Cardiac septum (tissue), 1 donor: ENCODE measurements around the gene HSBP1. TPM values are rescaled to one million over a fixed set of nuclear protein-coding genes. Genes with fewer than 3 reads are reported as not detected.
A peak's percentile ranks its signal among the peaks of the same experiment; 100 is the strongest.

Experiments
- DNase-seq: peaks from one replicate; pipeline ENCODE4 v3.0.0-alpha.2; 2020; ENCODE audit warnings: low spot score
- intact Hi-C: fragments of 100-400 bp; cut with DNase I; formaldehyde crosslinking; loops from one replicate; pipeline ENCODE4 v1.14.0; 2022
- total RNA-seq: library from RNA; stranded (reverse); fragmentation: NEBNext Ultra II Directional; extraction: Animal tissue kit (Norgen Biotek cat#: 25700); gene quantifications from one replicate; pipeline ENCODE4 v1.2.1, GENCODE V29; 2021
- donor health status: DM: no; HTN: no; CAD: no.

Gene HSBP1
- total RNA-seq, 1 donor from 2014 or later: 126 TPM

DNA sequence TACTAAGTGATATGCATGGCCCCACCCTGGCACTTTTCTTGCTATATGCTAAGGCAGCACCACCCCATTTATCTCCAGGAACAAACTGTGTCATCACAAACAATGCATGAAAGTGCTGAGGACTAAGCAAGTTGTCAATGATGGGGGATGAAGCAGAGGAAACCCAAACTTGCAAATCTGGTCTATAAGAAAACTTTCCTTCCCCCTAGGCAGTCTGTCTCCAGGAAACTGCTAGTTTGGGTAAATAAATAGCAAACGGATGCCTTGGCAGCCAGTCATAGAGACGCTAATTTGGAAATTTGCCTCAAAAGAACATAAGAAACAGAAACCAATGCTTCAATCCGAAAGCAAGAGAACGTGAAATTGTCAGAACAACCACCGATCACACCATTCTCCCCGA, 5.6 kb upstream of the HSBP1 start:
- intact Hi-C loops: no loop called here
- no peak for DNase-seq

DNA sequence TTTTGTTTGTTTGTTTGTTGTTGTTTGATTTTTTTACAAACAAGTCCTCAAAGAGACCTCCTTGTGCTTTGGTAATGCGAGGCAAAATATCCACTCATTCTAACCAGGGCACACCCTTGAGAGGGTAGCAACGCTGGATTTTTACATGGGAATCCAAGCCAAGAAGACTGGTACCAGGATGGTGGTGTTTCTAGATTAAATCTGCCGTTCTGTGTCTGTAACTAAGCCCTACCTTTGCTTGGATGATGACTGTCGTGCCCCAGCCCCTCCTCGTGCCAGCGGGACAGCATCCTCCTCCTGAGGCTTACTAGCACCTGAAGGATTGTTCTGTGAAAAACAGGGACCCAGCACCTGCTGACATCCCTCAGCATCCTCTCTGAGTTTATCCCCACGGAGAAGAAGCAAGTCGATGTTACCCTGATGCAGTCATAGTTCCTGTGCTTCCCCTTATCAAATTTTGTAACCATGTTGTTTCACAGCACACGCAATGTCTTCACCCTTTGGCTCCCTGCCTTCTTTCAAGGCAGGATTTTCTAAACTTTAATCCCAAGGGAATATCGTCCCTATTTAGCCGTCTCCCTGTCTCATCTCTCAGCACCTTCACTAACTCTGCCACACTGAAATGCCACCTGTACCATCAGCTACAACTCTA, 5.1 kb upstream of the HSBP1 start:
- no peak for DNase-seq
- intact Hi-C loops: no loop called here

GRCh38 chr16:83803811-83804210, 4.0 kb upstream of the HSBP1 start:
- no peak for DNase-seq
- intact Hi-C loops: no loop called here

DNA sequence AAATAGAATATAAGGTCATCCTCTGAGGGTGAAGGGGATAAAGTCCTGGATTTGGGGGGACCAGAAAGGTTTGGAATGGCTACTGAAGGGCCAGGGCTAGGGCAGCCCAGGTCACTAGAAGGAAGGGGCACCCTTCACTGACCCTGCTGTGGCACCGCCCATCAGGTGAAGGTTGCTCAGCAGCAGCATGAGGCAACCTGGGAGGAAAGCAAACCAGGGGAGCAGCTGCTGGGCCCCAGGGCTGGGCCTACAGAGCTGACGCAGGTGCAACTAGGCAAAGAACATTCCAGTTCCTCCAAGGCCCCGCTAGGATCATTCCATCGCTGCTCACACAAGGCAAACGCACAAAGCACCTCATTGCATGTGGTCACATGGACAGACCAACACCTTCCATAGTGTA, 3.4 kb upstream of the HSBP1 start:
- intact Hi-C loops: no loop called here
- no peak for DNase-seq

- intact Hi-C loops: no loop called here
- no peak for DNase-seq
Observed at GRCh38 chr16:83806036-83806435, 1.7 kb upstream of the HSBP1 start.

- intact Hi-C loops: no loop called here
- DNase-seq: no peak
Observed at GRCh38 chr16:83806731-83807130, 1.0 kb upstream of the HSBP1 start.

DNA sequence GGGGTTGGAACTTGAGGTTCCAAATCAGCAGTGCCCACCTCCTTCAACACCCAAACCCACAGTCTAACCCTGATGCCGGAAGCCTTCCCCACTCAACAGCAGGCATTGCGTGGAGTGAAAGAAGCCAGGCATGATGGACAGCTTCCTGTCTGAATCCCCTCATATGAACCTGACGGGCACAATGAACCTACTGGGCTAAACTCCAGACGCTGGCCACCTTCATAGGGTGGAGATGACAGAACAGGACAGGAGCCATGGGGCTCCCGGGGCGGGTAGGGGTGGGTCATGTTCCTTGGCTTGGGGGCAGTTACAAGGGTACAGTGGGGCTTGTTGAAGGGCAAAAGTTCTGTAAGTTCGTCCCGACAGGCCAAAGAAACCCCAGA, 460 bp upstream of the HSBP1 start:
- intact Hi-C loops: no loop called here
- no peak for DNase-seq

DNA sequence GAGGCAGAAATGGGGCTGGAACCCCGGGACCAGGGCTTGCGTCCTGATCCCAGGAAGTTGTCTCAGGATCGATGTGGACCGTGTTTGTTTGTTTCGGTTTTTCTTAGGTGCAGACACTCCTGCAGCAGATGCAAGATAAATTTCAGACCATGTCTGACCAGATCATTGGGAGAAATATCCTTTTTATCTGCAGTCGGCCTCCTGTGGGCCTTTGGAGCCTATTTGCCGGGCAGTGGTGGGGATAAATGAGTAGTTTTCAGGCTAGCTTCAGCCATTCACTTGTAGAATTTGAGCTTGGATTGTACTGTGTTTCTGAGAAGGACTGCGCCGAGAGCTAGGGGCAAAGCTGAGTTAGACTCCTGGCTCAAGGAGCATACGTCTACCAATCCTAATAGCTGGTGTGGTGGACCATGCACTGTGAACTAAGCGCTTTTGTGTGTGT, 816 bp downstream of the HSBP1 start:
- intact Hi-C loops: no loop called here

GRCh38 chr16:83809092-83809491, 1.3 kb downstream of the HSBP1 start:
- DNase-seq: no peak
- intact Hi-C loops: no loop called here

More for the DNA sequence above, 816 bp downstream of the HSBP1 start:
- DNase-seq: no peak

GRCh38 chr16:83810901-83811300, 3.1 kb downstream of the HSBP1 start:
- intact Hi-C loops: no loop called here
- DNase-seq: no peak

GRCh38 chr16:83813823-83814658, 6.3 kb downstream of the HSBP1 start:
- no peak for DNase-seq
- intact Hi-C loops: no loop called here

DNA sequence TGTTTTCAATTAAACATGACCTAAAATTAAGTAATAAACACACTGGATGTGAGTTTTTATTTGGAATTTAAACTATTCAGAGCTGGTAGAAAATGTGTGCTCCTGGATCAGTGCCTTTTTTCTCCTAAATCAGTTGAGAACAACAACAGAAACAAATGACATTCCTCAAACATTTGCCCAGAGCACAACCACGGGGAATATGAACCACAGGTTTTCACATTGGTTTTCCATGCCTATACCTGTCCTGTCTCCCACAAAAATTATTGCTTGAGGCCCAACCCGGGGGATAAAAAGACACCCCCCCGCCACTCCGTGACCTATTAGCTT, 6.8 kb downstream of the HSBP1 start:
- no peak for DNase-seq
- intact Hi-C loops: no loop called here

DNA sequence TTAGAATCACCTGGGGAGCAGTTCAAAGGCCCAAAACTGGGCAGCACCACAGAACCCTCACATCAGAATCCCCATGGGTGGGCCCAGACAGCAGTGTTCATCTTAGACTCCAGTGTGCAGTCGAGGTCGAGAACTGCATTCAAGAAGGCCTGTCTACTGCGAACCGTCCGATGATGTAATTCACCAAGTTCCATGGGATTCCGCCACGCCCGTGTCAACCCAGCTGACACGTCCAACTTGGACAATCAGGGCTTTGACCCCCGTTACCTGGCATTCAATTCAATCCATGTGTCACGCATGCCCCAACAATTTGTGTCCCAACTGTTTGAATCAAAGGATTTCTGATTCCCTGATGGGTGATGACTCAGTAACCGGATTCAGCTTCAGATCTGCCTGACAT, 9.2 kb downstream of the HSBP1 start:
- no peak for DNase-seq
- intact Hi-C loops: no loop called here

DNA sequence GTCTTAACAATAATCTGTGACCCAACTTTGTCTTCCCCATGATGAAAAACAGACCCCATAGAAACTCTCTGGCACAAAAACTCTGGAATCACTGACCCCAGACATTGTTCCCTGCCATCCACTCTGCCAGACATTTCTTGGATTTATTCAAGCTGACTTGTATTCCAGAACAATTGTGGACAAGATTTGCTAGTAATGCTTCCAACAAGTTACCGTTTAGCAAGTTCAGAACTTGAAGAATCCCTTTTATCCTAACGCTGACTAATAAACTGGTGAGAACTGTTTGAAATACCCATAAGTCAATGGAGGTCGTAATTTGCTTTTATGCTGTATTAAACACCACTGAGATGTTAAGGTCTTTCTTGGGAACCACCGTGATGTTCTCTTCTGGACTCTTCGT, 10.5 kb downstream of the HSBP1 start:
- DNase-seq: no peak
- intact Hi-C loops: no loop called here

DNA sequence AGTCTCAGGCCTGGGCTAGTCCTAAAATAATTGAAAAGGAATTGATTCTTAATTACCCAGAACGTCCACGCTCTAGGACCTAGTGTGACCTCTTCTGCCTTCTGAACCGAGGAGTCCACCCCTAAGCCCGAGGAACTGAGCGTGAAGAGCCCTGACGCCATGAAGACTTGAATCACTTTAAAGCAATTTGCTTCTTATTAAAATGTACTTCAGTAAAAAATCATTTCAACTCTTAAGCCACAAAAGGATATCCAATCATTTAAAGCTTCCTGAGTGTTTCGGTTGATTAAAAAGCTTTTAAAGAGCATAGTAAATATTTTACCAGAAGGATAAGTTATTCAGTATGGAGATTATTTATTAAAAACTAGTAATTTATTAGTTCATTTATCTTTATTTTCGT, 11.6 kb downstream of the HSBP1 start:
- intact Hi-C loops: no loop called here
- no peak for DNase-seq

- DNase-seq: peak; percentile 92
- intact Hi-C loops: loop anchor here (5.0 to 10.0 kb wide), 4 partner anchors 51 to 658 kb away; partner anchors contain the start of gene OSGIN1
Observed at GRCh38 chr16:83826146-83826913, 18.6 kb downstream of the HSBP1 start.

DNA sequence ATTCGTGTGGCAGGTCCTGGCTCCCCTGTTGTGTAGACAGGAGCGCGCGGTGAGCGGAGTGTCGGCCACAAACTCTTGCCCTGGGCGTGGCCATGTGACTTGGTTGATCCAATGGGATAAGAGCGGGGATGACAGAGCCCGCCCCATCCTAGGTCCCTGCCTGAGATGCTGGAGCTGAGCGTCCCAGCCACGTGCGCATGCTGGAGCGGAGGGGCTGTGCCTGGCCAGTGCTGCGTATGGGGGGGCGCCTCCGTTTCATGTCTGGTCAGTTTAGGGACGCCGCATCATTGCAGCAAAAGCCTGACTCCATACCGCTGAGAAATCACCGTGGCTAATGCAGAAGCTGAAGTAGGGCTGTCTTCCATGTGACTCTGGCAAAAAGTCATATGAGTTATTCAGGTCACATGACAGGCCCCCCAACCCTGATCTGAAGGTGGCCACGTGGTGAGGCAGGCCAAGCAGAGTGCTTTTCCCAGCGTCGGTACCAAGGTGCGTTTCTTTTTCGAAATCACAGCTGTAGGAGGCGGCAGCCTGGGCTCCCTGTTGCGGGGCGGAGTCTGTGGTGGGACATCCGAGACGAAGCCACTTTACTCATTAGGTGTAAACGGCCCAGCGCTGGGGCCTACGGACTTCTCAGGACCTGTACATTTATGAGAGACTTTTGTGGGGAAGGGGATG, 22.5 kb downstream of the HSBP1 start:
- intact Hi-C loops: no loop called here
- DNase-seq: no peak

DNA sequence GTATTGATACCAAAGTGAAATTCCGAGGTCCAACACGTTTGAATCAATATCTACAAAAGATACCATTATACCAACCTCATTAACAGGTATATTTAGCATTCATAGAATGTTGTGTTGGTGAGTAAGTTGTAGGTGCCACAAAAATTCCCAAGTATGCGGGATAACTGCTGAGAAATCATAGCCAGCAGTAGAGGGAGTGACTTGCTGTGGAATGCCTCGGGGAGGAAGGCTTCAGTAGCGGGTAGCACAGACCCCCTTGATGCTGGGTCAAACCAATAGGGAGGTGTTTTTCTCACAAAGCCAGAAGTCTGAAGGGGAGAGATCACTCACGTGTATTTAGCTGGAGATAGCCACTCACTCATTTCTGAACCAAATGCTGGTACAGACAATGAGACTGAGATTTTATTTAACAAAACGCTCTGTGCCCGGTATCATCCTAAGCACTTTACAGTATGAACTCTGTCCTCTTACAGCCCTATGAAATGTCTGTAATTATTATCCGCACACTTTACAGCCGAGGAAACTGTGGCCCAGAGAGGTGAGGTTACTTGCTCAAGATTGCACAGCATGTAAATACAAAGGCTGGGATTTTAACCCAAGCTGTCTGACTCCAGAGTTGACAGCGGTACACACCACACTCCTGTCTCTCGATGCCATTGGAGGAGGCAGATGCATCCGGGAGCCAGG, 23.1 kb downstream of the HSBP1 start:
- intact Hi-C loops: no loop called here
- DNase-seq: no peak

- no peak for DNase-seq
- intact Hi-C loops: no loop called here
Observed at GRCh38 chr16:83831456-83831987, 23.7 kb downstream of the HSBP1 start.
